SK-MEL-5 (cell line): ENCODE results near the gene RND2. TPM values are rescaled to one million over a fixed set of nuclear protein-coding genes. Genes with fewer than 3 reads are reported as not detected.
A peak's percentile ranks its signal among the peaks of the same experiment; 100 is the strongest.
"Not testable (repeated sequence)": the region's sequence is repeated elsewhere in the genome, so short reads cannot be mapped to it uniquely, and the experiment has no call there.

Experiments used
- DNase-seq: peaks from one replicate; pipeline ENCODE4 v3.0.0-alpha.2; 2016; ENCODE audit warnings: low read depth, low spot score
- in situ Hi-C: cut with HindIII; loops from 2 replicates; pipeline ENCODE4 v1.10.0; 2016; ENCODE audit warnings: low sequenced_read_pairs, high pct_unique_total_duplicates, low pct_unique_long_range_greater_than_20kb
- polyA plus RNA-seq, 2 experiments: library from polyadenylated mRNA; depleted of rRNA; stranded (reverse); fragments of >200 nt; gene quantifications; 2 replicates each; pipeline ENCODE4 v1.2.3, GENCODE V29; 2015
- total RNA-seq: library from RNA; depleted of rRNA; stranded (reverse); fragments of >200 nt; shearing (Covaris generic); gene quantifications from 2 replicates; pipeline ENCODE4 v1.2.3, GENCODE V29; 2014; rRNA removed

The RND2 gene
- total RNA-seq = not detected in 2 replicates
- 0.13 TPM in 1 of 2 replicates, not detected in the other for polyA plus RNA-seq (2015; cell fraction: cytosol; rRNA removed)
- not detected in 2 replicates for polyA plus RNA-seq (2015; cell fraction: nucleus; rRNA removed)

GRCh38 chr17:43024407-43025289 lies at the start of gene RND2:
Gene RND2 (plus strand): TSS chr17:43025231. CDS start chr17:43025348, 117 bp downstream.
- in situ Hi-C loops = no loop called here

GRCh38 chr17:42975265-42975664 lies 49.8 kb upstream of the RND2 start:
- in situ Hi-C loops = no loop called here

More at GRCh38 chr17:43024407-43025289, at the start of gene RND2:
- peak; percentile 64 for DNase-seq

GRCh38 chr17:42975701-42976100 lies 49.3 kb upstream of the RND2 start:
- in situ Hi-C loops = not testable (repeated sequence)

More at GRCh38 chr17:42975265-42975664, 49.8 kb upstream of the RND2 start:
- no peak for DNase-seq

GRCh38 chr17:42979511-42980273 lies 45.3 kb upstream of the RND2 start, which contains the start of gene PTGES3L:
Gene PTGES3L (minus strand): TSS chr17:42980080. CDS start chr17:42980053, 27 bp downstream.
- DNase-seq = peak; percentile 34
- in situ Hi-C loops = no loop called here

More at GRCh38 chr17:42975701-42976100, 49.3 kb upstream of the RND2 start:
- not testable (repeated sequence) for DNase-seq

- DNase-seq = peak; percentile 81
- in situ Hi-C loops = no loop called here
Observed at GRCh38 chr17:42980274-42980765, 44.7 kb upstream of the RND2 start, which contains the start of gene RUNDC1. Gene RUNDC1 (plus strand): TSS chr17:42980565. CDS start chr17:42980577, 12 bp downstream.

- peak; percentile 57 for DNase-seq
- in situ Hi-C loops = no loop called here
Observed at GRCh38 chr17:42980766-42981397, 44.1 kb upstream of the RND2 start.

- DNase-seq = no peak
- in situ Hi-C loops = no loop called here
Observed at GRCh38 chr17:42982266-42982665, 42.8 kb upstream of the RND2 start.

- DNase-seq = no peak
- in situ Hi-C loops = no loop called here
Observed at GRCh38 chr17:42985225-42985624, 39.8 kb upstream of the RND2 start.

- in situ Hi-C loops = no loop called here
- DNase-seq = no peak
Observed at GRCh38 chr17:42989141-42989540, 35.9 kb upstream of the RND2 start.

GRCh38 chr17:42989726-42990652 lies 35.0 kb upstream of the RND2 start:
- in situ Hi-C loops = no loop called here
- no peak for DNase-seq

GRCh38 chr17:42991471-42991870 lies 33.6 kb upstream of the RND2 start:
- in situ Hi-C loops = no loop called here
- no peak for DNase-seq

- in situ Hi-C loops = no loop called here
- no peak for DNase-seq
Observed at GRCh38 chr17:42992872-42993271, 32.2 kb upstream of the RND2 start.

GRCh38 chr17:42993913-42994312 lies 31.1 kb upstream of the RND2 start:
- in situ Hi-C loops = not testable (repeated sequence)

GRCh38 chr17:42997390-42997983 lies 27.5 kb upstream of the RND2 start:
- in situ Hi-C loops = no loop called here
- no peak for DNase-seq

More at GRCh38 chr17:42993913-42994312, 31.1 kb upstream of the RND2 start:
- DNase-seq = not testable (repeated sequence)

- DNase-seq = peak; percentile 100
- in situ Hi-C loops = no loop called here
Observed at GRCh38 chr17:42997984-42998938, 26.8 kb upstream of the RND2 start, which contains the start of gene RPL27. Gene RPL27 (plus strand): TSS chr17:42998419. CDS start chr17:42998751, 332 bp downstream.
